ENCODE measurements around the gene JUND. TPM values are rescaled to one million over a fixed set of nuclear protein-coding genes. Genes with fewer than 3 reads are reported as not detected.

The JUND gene
- total RNA-seq, 2 experiments from 2014 or later: 1,827 to 1,976 TPM

DNA sequence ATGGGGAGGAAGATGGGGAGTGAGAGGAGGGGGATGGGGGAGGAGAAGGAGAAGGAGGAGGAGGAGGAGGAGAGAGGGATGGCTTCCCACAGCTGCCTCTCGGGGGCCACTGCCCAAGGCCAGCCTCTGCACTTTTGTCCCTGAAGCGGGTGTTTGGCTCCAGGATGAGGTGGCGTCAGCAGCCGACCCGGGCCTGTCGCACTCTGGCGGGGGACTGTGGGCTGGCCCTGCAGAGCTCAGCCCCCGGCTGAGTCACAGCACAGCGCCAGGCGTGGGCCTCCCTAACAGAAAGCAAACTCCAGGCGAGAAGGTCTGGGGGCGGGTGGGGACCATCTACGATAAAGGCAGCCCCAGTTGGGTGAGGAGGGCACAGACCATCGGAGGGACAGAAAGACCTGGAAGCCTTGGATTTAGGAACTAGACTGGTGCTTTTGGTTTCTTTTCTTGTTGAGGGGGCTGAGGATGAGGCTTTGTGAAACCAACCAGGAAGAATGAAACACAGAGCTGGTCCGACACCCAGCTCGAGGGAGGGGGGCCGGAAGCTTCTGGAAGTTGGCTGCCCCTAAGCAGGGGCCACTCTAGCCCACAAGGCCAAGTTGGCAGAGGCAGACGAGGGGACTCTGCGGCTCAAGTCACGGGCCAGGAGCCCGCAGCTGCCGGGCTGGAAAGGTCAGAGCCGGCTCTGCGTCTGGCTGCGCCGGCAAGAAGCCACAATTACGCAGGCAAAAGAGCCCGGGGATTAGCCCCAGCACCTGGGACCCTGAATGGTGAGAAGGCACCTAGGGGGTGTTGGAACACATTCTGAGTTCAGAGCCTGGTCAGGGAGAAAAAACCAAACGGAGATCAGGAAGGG lies 23.3 kb upstream of the JUND start:
- no peak for TF ChIP-seq CTCF (IDR thresholded peaks at IDR 0.05)
- intact Hi-C loops (cut with DNase I, micrococcal nuclease): loop anchor here (1.0 to 2.0 kb wide), 4 partner anchors 10 to 25 kb away; partner anchors contain the start of gene LSM4 (in 1 of the 2)
- POLR2A ChIA-PET: interaction anchor here (0.6 to 7.8 kb wide), 16 partner anchors 8 to 1038 kb away, joined by 3 to 465 read pairs (median 5); partner anchors contain the start of genes JUND, LSM4 and PIK3R2
- peaks cover 28% of the 10 kb centered on the region for H3K36me3 Mint-ChIP-seq (ENCODE audit: low read depth)
- H3K4me1 ChIP-seq (ENCODE audit: insufficient read depth, low read length): peaks cover 79% of the 10 kb centered on the region
- peak overlapping the region; percentile 98 for H3K27ac Mint-ChIP-seq
- H3K4me3 Mint-ChIP-seq: peak overlapping the region; percentile 96
- peaks cover 47% of the 10 kb centered on the region for H3K4me1 Mint-ChIP-seq (ENCODE audit: low read depth)
- peaks cover 0 to 6% of the 10 kb centered on the region in 2 experiments for H3K9me3 ChIP-seq (ENCODE audit: control insufficient read depth in 1 of 2, insufficient read depth in 1 of 2, low read length in 2 of 2)
- H3K4me3 ChIP-seq (ENCODE audit: low read length): peak overlapping the region; percentile 63
- CTCF ChIA-PET: interaction anchor here (0.6 to 5.6 kb wide), 9 partner anchors 9 to 217 kb away, joined by 3 to 78 read pairs (median 4); partner anchors contain the start of genes JUND and LSM4
- ATAC-seq (ENCODE audit: poor library complexity) (peak; percentile 74), DNase-seq (peak; percentile 62 to 91 (median 81))
- no peaks in the 10 kb centered on the region for H3K27me3 ChIP-seq (ENCODE audit: control insufficient read depth in 1 of 2, insufficient read depth in 2 of 2, low read length in 2 of 2)
- H3K27me3 Mint-ChIP-seq: no peaks in the 10 kb centered on the region
- peak overlapping the region; percentile 92 to 96 for H3K27ac ChIP-seq (ENCODE audit: low read depth in 1 of 2, low read length in 2 of 2)
- H3K9me3 Mint-ChIP-seq: no peaks in the 10 kb centered on the region
- H3K36me3 ChIP-seq (ENCODE audit: insufficient read depth, low read length): peaks cover 26% of the 10 kb centered on the region

GRCh38 chr19:18304208-18304457 lies 22.7 kb upstream of the JUND start:
- Mint-ChIP-seq H3K27ac (peak overlapping the region; percentile 98), H3K36me3 (ENCODE audit: low read depth) (peaks cover 28% of the 10 kb centered on the region), H3K27me3 (no peaks in the 10 kb centered on the region), H3K4me3 (peak overlapping the region; percentile 96), H3K9me3 (no peaks in the 10 kb centered on the region), H3K4me1 (ENCODE audit: low read depth) (peaks cover 47% of the 10 kb centered on the region)
- CTCF ChIA-PET: interaction anchor here (1.1 to 5.6 kb wide), 5 partner anchors 11 to 96 kb away, joined by 3 to 78 read pairs (median 7); partner anchors contain the start of genes JUND and LSM4
- H3K36me3 ChIP-seq (ENCODE audit: insufficient read depth, low read length): peaks cover 21% of the 10 kb centered on the region
- H3K9me3 ChIP-seq (ENCODE audit: control insufficient read depth in 1 of 2, insufficient read depth in 1 of 2, low read length in 2 of 2): peaks cover 0 to 6% of the 10 kb centered on the region in 2 experiments
- peak overlapping the region; percentile 92 to 96 for H3K27ac ChIP-seq (ENCODE audit: low read depth in 1 of 2, low read length in 2 of 2)
- peak; percentile 5 for ATAC-seq (ENCODE audit: poor library complexity)
- TF ChIP-seq CTCF (IDR thresholded peaks at IDR 0.05): no peak
- POLR2A ChIA-PET: interaction anchor here (1.0 to 7.8 kb wide), 9 partner anchors 8 to 152 kb away, joined by 4 to 465 read pairs (median 10); partner anchors contain the start of genes JUND, LSM4 and PIK3R2
- DNase-seq: peak in 3 of 14 experiments; percentile 30 to 51 (median 41)
- intact Hi-C loops (cut with DNase I, micrococcal nuclease): loop anchor here (1.0 to 2.0 kb wide), 4 partner anchors 10 to 25 kb away; partner anchors contain the start of gene LSM4 (in 1 of the 2)
- no peaks in the 10 kb centered on the region for H3K27me3 ChIP-seq (ENCODE audit: control insufficient read depth in 1 of 2, insufficient read depth in 2 of 2, low read length in 2 of 2)
- H3K4me3 ChIP-seq (ENCODE audit: low read length): peak overlapping the region; percentile 63
- H3K4me1 ChIP-seq (ENCODE audit: insufficient read depth, low read length): peaks cover 77% of the 10 kb centered on the region

GRCh38 chr19:18301718-18302111 lies 20.3 kb upstream of the JUND start:
- Histone ChIP-seq H3K9me3 (ENCODE audit: control insufficient read depth in 1 of 2, insufficient read depth in 1 of 2, low read length in 2 of 2) (no peaks in the 10 kb centered on the region), H3K27ac (ENCODE audit: low read depth in 1 of 2, low read length in 2 of 2) (peak overlapping the region; percentile 25 to 30), H3K4me3 (ENCODE audit: low read length) (no peak overlapping the region), H3K4me1 (ENCODE audit: insufficient read depth, low read length) (peaks cover 59% of the 10 kb centered on the region), H3K27me3 (ENCODE audit: control insufficient read depth in 1 of 2, insufficient read depth in 2 of 2, low read length in 2 of 2) (no peaks in the 10 kb centered on the region), H3K36me3 (ENCODE audit: insufficient read depth, low read length) (peaks cover 2% of the 10 kb centered on the region)
- ATAC-seq (ENCODE audit: poor library complexity): no peak
- ChIA-PET POLR2A (interaction anchor here (4.9 to 7.8 kb wide), 2 partner anchors 9 to 22 kb away, joined by 71 to 465 read pairs; partner anchors contain the start of gene JUND), CTCF (interaction anchor here (0.9 to 5.6 kb wide), 2 partner anchors 20 to 22 kb away, joined by 3 to 78 read pairs; partner anchors contain the start of gene JUND)
- no peak for DNase-seq
- TF ChIP-seq CTCF (IDR thresholded peaks at IDR 0.05): no peak
- peak overlapping the region; percentile 60 for H3K4me3 Mint-ChIP-seq
- H3K4me1 Mint-ChIP-seq (ENCODE audit: low read depth): peaks cover 36% of the 10 kb centered on the region
- H3K9me3 Mint-ChIP-seq: no peaks in the 10 kb centered on the region
- no peaks in the 10 kb centered on the region for H3K27me3 Mint-ChIP-seq
- peak overlapping the region; percentile 68 for H3K27ac Mint-ChIP-seq
- H3K36me3 Mint-ChIP-seq (ENCODE audit: low read depth): peaks cover 16% of the 10 kb centered on the region
- intact Hi-C loops (cut with DNase I, micrococcal nuclease): no loop called here
